OCI-LY7 (cell line): ENCODE measurements around the gene MAP7D1.

ENCODE experiments used
- EZH2phosphoT487 ChIP-seq: fragments of 200-600 bp; sonication (generic); IDR thresholded peaks from 2 replicates; pipeline ENCODE4 v1.6.1; 2018; ENCODE audit warnings: low read depth, borderline replicate concordance, mild to moderate bottlenecking, mixed run types, antibody characterized with exemption, low read length, moderate library complexity, mixed read lengths
- TF ChIP-seq, protein P1 (sequence below): fragments of 200-600 bp; sonication (generic); conservative IDR thresholded peaks from 2 replicates; pipeline ENCODE4 v1.5.1; 2014; ENCODE audit warnings: mild to moderate bottlenecking, antibody characterized with exemption, low read length, moderate library complexity, mixed read lengths

DNA sequence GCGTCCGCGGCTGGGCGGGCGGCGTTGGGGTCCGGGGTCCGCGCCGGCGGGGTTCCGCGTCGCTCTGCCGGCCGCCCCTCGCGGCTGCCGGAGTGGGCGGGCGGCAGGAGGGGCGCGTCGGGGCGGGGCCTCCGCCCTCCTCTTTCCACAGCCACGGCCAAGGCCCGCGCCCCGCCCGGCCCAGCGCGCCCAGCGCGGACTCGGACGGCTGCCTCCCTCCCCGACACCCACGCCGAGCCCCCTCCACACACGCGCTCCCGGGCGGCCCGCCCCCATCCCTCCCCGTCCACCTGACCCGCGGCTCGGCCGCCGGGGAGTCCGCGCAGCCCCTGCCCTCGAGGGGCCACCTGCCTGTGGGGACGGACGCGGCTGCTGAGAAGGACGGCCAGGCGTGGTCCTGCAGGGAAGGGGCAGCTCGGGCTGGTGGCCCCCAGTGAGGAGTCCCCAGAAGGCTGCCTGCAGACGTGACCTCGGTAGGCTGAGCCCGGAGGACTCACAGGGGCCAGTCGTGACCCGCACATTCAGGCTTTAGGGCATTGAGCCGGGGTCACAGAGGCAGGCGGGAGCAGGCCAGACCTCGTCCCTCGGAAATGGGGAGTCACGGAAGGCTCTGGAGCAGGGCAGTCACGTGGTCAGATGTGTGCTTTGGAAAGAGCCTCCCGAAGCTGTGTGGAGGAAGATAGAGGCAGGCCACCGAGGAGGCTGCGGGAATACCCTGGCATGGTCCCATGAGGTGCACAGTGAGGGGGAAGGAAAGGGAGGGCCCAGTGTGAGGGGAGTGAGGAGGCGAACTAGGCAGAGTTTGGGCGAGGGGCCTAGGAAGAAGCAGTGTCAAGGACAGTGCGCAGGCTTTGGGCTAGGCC is 30.6 kb upstream of the MAP7D1 start, which contains the start of gene COL8A2:
- TF ChIP-seq, protein P1, sequence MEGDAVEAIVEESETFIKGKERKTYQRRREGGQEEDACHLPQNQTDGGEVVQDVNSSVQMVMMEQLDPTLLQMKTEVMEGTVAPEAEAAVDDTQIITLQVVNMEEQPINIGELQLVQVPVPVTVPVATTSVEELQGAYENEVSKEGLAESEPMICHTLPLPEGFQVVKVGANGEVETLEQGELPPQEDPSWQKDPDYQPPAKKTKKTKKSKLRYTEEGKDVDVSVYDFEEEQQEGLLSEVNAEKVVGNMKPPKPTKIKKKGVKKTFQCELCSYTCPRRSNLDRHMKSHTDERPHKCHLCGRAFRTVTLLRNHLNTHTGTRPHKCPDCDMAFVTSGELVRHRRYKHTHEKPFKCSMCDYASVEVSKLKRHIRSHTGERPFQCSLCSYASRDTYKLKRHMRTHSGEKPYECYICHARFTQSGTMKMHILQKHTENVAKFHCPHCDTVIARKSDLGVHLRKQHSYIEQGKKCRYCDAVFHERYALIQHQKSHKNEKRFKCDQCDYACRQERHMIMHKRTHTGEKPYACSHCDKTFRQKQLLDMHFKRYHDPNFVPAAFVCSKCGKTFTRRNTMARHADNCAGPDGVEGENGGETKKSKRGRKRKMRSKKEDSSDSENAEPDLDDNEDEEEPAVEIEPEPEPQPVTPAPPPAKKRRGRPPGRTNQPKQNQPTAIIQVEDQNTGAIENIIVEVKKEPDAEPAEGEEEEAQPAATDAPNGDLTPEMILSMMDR, result no peak
- TF ChIP-seq EZH2phosphoT487, result no peak
